ENCODE measurements around the gene SUN5. TPM values are rescaled to one million over a fixed set of nuclear protein-coding genes. Genes with fewer than 3 reads are reported as not detected.
A peak's percentile ranks its signal among the peaks of the same experiment; 100 is the strongest.

Gene SUN5
- total RNA-seq, 1 donor from 2014 or later = not detected

DNA sequence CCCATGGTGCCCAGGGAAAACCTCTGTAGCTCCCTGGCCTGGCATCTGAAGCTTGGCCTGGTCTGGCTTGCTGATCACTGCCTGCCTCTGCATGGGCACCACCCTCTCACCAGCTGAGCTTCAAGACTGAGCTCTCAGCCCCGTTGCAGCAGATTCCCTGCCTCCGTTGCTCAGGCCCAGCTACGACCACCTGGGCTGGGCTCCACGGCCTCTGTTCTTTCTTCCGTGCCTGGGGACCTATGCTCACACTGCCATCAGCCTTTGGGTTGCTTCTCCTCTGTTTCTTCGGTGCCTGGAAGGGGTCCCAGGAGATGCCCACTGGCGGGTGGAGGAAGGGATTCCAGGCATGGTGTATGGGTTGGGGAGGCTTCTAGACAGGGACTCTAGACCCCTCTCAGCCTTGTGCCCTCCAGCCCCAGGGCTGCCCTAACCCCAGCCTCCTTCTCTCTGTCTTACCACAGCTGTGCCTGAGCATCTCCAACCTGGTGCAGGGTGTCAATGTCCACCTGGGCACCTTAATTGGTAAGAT lies 12.4 kb upstream of the SUN5 start:
- no peak overlapping the region for H3K4me3 ChIP-seq (ENCODE audit: low read depth, low read length)
- H3K27me3 ChIP-seq (ENCODE audit: control insufficient read depth, insufficient read depth, low read length) = peaks cover 1% of the 10 kb centered on the region
- DNase-seq (ENCODE audit: low read depth) = no peak
- FAIRE-seq = no peak
- TF ChIP-seq, protein P1, sequence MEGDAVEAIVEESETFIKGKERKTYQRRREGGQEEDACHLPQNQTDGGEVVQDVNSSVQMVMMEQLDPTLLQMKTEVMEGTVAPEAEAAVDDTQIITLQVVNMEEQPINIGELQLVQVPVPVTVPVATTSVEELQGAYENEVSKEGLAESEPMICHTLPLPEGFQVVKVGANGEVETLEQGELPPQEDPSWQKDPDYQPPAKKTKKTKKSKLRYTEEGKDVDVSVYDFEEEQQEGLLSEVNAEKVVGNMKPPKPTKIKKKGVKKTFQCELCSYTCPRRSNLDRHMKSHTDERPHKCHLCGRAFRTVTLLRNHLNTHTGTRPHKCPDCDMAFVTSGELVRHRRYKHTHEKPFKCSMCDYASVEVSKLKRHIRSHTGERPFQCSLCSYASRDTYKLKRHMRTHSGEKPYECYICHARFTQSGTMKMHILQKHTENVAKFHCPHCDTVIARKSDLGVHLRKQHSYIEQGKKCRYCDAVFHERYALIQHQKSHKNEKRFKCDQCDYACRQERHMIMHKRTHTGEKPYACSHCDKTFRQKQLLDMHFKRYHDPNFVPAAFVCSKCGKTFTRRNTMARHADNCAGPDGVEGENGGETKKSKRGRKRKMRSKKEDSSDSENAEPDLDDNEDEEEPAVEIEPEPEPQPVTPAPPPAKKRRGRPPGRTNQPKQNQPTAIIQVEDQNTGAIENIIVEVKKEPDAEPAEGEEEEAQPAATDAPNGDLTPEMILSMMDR (IDR thresholded peaks at IDR 0.05; ENCODE audit: insufficient read depth, low read length, severe bottlenecking) = no peak
- no peaks in the 10 kb centered on the region for H3K36me3 ChIP-seq (ENCODE audit: control insufficient read depth, insufficient read depth, low read length)

DNA sequence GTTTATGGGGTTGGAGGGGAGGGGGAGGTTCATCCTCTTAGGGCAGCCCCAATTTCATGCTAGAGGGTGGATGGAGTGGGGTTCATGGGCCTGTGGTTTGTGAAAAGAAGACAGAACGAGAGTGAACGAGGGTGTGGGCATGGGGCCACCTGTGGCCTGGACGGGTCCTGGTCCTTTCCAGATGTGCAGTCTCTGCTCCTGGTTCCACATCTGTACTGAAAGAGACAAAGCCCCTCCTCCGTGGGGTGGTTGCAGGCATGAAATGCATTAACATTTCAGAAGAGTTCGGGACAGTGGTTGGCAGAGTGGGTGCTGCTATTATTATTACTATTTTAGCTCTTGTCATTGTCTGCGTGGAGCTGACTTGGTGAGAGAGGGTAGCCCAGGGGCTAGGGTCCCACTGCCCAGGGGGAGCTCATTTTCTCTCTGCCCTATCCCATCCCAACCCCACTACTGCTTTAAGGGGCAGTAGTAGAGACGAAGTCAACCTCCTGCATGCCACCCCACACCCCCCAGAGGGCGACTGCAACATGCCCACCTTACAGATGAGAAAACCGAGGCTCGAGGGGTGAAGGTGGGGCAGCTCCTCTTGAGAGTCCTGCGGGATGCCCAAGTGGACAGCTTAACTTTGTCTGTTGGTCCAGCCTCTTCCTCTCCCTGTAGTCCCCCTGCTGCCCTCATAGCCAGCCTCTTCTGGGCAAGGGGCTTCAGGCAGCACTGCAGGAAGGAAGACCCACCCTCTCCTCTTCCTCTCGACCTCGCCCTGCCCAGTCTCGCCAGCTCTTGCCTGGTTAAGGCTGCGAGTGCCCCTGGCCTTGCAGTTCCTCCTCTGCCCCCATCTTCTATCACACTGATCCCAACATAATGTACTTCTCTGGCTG lies 11.7 kb upstream of the SUN5 start:
- FAIRE-seq (no peak), DNase-seq (ENCODE audit: low read depth) (no peak)
- TF ChIP-seq, protein P1 (IDR thresholded peaks at IDR 0.05; ENCODE audit: insufficient read depth, low read length, severe bottlenecking) = no peak
- Histone ChIP-seq H3K27me3 (ENCODE audit: control insufficient read depth, insufficient read depth, low read length) (peaks cover 1% of the 10 kb centered on the region), H3K36me3 (ENCODE audit: control insufficient read depth, insufficient read depth, low read length) (no peaks in the 10 kb centered on the region), H3K4me3 (ENCODE audit: low read depth, low read length) (no peak overlapping the region)

DNA sequence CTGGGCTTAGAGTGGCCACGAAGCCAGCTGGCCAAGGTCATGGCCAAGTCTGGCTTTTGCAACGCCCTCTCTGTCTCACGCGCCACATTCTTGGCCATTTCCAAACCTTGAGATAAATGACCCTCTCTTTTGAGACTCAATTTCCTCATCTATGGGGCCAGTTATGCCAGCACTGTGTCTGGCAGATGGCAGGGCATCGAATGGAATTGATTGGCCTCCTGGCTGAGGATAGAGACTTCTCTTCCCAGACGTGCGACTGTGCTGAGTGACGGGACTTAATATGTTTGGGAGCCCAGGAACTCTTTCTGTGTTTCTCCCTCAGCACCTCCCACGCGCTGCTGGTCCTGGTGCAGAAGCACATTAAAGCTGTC lies 10.9 kb upstream of the SUN5 start:
- peaks cover 1% of the 10 kb centered on the region for H3K27me3 ChIP-seq (ENCODE audit: control insufficient read depth, insufficient read depth, low read length)
- FAIRE-seq = no peak
- no peaks in the 10 kb centered on the region for H3K36me3 ChIP-seq (ENCODE audit: control insufficient read depth, insufficient read depth, low read length)
- no peak overlapping the region for H3K4me3 ChIP-seq (ENCODE audit: low read depth, low read length)
- TF ChIP-seq, protein P1 (IDR thresholded peaks at IDR 0.05; ENCODE audit: insufficient read depth, low read length, severe bottlenecking) = no peak
- DNase-seq (ENCODE audit: low read depth) = no peak

DNA sequence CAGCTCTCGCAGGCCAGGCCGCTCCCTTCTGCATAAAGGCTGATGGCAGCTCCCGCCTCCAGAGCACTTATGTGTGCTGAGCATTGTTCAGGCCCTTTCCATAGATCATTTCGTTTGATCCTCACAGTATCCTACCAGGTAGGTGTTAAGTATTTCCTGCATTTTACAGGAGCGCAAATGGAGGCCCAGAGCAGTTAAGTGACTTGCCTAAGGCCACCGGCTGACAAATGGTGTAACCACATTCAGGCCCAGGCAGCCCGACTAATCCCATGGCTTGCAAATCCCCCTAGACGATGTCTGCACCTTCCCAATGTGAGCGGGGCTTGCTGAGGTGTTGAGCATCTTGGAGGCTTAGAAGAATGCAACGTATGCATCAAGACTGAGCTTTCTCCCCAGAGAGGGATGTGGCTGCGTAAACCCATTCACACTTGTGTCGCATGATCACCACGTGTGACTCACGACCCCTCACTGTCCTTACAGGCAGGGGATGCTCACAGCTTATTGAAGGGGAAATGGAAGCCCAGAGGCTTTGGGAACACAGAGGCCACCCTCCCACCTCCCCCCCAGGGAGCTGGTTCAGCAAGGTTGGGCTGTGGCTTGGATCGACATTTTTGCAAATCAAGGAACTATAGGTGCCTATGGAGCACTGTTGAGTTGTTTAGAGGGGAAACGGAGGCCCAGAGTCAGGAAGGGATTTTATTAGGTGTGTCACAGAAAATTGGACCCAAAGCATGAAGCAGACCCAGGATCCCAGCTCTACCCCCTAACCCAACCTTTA lies 10.3 kb upstream of the SUN5 start:
- peaks cover 1% of the 10 kb centered on the region for H3K27me3 ChIP-seq (ENCODE audit: control insufficient read depth, insufficient read depth, low read length)
- H3K4me3 ChIP-seq (ENCODE audit: low read depth, low read length) = no peak overlapping the region
- TF ChIP-seq, protein P1 (IDR thresholded peaks at IDR 0.05; ENCODE audit: insufficient read depth, low read length, severe bottlenecking) = no peak
- H3K36me3 ChIP-seq (ENCODE audit: control insufficient read depth, insufficient read depth, low read length) = no peaks in the 10 kb centered on the region
- DNase-seq (ENCODE audit: low read depth) (no peak), FAIRE-seq (peak; percentile 7)

DNA sequence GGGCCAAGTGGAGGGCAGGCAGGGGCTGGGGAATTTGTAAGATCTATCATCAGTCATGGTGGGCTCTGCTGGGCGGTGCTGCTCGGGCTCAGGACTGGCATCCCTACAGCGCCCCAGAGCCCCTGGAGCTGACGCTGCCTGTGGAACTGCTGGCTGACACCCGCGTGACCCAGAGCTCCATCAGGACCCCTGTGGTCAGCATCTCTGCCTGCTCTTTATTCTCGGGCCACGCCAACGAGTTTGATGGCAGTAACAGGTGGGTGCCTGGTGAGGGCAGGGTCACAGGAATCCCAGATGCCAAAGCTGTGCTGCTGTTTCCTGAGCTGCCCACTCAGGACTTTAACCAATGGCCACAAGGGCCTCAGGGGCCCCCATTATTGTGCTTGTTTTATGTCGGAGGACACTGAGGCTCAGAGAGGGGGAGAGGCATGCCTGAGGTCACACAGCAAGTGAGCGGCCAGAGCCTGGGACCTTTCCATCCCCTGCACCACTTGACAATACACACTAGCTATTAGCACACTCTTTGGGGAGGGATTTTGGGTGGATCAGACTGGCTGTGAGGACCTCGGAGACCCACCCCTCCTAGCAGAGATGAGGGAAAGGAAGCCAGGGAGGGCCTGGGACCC lies 9.6 kb upstream of the SUN5 start:
- H3K36me3 ChIP-seq (ENCODE audit: control insufficient read depth, insufficient read depth, low read length) = no peaks in the 10 kb centered on the region
- peaks cover 1% of the 10 kb centered on the region for H3K27me3 ChIP-seq (ENCODE audit: control insufficient read depth, insufficient read depth, low read length)
- TF ChIP-seq, protein P1 (IDR thresholded peaks at IDR 0.05; ENCODE audit: insufficient read depth, low read length, severe bottlenecking) = no peak
- DNase-seq (ENCODE audit: low read depth) (no peak), FAIRE-seq (no peak)
- no peak overlapping the region for H3K4me3 ChIP-seq (ENCODE audit: low read depth, low read length)
